ENCODE results near the gene MBTD1.
"Not testable (repeated sequence)": the region's sequence is repeated elsewhere in the genome, so short reads cannot be mapped to it uniquely, and the experiment has no call there.

Gene MBTD1

DNA sequence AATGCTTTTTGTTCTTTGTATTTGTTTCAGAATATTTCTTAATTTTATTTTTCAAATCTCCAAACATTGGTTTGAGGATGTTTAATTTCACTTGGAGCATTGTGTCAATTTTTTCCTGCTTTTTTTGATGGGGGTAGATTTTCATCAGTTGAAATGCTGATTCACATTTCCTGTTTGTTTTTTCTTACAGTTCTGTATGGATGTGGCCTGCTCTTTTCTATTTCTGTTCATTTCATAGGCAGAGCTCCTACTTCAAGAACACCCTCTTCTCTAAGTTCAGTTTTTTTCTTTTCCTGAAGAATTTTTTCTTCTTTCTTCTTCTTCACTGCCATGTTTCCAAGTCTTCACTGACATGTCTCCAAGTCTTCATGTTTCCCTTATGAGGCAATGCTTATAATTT, 8.8 kb downstream of the MBTD1 start:
- no peak for DNase-seq

DNA sequence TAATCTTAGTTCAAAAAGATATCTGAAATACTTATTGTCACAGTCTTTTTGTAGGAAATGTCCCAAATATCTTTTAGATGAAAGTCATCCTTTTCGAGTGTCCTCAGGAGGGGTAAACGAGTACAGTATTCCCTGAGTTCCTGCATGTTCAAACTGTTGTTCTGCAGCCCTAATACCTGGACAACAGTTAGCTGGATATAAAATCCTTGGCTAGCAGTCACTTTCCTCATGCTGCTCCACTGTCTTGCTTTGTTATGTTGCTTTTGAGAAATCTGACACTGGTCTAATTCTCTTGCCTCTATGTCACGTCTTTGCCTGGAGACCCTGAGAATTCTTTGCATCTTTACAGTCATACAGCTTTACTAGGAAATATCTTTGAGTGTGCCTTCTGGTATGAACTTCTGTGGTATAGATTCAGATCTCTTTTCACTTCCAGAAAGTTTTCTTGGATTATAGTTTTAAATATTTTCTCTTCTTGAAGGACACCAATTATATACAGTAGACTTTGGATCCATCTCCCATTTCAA, 9.5 kb downstream of the MBTD1 start:
- no peak for DNase-seq

DNA sequence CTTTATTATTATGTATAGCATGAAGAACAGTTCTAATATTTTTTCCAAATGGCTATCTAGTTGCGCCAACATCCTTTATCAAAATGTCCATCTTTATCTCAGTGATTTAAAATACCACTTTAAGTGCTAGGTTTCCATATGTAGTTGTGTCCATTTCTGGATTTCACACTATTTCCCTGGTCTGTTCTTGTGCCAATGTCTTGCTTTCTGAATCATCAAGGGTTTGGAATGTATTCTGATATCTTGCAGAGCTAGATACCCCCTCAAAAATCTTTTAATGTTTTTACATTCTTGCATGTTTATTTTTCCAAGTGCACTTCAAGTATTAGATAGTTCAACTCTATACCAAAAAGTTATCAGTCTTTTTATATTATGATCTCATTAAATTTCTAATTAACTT, 14.3 kb downstream of the MBTD1 start:
- DNase-seq, result no peak

DNA sequence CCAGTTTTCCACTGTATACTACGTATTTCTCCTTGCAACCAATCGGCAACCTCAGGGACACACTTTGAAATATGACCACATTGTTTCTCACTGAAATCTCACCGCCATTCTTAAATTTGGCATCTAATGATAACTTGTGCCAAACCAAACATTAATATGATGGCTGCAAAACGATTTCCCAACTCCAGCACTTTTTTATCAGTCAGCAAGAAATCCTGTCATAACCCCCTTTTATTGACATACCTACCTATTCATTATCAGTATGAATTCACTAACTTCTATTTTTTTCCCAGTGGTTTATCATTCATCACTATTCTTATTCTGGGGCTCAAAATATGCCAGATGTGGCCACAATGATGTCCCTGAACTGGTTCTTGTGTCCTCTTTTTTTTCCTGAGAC, 15.8 kb downstream of the MBTD1 start:
- no peak for DNase-seq

DNA sequence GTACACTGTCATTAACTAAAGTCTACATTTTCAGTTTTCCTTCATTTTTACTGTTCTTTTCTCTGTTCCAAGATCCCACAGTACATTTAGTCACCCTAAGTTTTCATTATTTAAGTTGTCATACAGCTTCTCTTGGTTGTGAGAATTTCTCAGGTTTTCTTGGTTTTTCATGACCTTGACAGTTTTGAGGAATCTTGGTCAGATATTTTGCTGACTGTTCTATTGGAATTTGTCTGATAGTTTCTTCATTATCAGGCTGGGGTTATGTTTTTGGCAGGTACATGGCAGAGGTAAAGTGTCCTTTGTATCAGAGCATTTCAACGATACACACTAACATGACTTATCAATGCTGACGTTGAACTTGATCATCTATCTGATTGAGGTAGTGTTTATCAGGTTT, 19.6 kb downstream of the MBTD1 start:
- DNase-seq, result no peak

DNA sequence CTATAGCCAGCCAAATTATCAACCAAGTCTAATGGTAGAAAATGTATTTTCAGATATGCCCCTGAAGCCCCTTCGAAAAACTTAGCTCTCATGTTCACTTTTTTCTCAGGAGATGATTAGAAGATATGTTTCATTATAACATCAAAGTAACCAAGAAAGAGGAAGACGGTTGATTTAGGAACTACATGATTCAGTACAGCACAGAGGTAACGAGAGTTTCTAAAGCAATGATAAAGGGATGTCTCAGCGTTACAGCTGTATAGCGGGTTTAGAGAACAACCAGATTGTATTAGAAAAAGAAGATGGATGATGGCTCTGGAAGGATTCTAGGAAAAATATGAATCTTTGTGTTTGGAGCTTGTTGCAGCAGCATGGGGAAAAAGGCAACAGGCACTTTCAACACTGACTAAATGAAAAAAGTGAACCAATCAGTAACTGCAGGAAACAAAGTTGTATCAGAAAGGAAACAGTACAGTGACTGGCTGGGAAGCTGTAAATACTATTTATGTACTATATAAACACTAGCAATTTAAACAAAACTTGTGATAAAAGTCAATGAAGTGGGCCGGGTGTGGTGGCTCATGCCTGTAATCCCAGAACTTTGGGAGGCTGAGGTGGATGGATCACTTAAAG, 21.5 kb downstream of the MBTD1 start:
- DNase-seq, result no peak

DNA sequence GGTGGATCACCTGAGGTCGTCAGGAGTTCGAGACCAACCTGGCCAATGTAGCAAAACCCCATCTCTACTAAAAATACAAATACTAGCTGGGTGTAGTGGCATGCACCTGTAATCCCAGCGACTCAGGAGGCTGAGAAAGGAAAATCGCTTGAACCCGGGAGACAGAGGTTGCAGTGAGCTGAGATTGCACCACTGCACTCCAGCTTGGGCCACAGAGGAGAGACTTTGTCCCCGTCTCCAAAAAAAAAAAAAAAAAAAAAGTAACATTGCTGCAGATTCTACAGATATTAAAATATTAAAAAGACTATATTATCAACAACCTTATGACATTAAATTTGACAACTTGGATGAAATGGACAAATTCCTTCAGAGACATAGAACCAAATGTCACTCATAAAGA, 25.7 kb downstream of the MBTD1 start:
- no peak for DNase-seq

DNA sequence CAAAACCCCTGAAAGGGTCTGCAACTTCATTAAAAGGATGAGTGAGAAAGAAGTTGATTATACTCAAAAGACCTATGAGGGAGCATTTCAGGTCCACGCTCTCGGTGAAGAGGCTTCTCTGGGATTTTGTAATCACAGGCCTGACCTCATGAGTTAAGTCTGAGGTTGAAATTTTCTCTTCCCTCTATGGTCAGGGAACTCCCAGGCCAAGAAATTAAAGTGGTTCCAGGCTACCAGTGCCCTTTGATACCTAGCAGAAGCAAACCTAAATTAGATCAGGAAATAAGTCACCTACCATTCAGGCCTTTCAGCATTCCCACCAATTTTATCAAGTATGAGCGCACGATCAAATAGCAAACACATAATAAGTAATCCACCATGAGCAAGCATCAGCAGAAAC, 27.9 kb downstream of the MBTD1 start:
- DNase-seq, result no peak

DNA sequence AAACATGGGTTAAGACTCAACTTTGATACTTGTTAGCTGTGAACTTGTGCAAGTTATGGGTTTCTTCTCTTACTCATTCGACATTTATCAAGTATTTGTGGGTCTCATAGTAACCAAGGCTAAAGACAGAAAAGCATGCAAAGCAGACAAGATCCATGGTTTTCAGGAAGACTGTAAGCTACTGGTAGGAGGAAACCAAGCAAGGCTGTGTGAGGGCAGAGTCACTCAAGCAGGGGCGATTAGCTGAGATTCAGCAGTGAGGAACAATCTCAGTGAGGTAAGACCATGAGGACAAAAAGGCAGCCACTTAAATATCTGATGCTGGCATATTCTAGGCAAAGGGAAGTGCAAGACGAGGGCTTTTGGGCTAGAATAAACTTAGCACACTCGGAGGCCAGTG, 29.5 kb downstream of the MBTD1 start:
- DNase-seq, result no peak

DNA sequence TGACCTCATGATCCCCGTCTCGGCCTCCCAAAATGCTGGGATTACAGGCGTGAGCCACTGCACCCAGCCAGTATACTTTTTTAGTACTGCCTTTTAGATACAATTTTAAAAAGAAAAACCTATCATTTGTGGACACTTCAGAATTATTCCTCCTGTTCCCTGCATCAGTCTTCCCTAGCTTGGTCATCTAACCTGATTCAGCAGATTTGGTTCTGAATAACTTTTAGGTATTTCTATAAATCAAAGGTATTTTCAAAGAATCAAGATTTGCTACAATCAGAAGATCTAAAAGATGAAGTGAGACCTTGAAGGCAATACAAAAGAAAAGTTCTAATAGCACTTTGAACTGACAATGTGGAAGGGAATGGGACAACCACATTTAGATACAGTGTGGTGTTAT, 30.0 kb downstream of the MBTD1 start:
- DNase-seq, result no peak

DNA sequence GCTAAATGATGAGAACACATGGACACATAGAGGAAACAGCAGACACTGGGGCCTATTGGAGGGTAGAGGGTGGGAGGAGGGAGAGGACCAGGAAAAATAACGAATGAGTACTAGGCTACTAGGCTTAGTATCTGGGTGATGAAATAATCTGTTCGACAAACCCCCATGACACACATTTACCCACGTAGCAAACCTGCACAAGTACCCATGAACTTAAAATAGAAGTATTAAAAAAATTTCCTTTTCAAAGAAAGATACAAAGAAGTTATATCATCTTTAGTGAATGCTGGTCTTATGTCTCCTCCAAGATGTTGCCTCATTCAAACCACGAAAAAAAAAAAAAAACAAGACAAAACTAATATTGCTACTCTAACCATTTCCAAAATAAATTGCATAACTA, 31.7 kb downstream of the MBTD1 start:
- DNase-seq, result no peak

DNA sequence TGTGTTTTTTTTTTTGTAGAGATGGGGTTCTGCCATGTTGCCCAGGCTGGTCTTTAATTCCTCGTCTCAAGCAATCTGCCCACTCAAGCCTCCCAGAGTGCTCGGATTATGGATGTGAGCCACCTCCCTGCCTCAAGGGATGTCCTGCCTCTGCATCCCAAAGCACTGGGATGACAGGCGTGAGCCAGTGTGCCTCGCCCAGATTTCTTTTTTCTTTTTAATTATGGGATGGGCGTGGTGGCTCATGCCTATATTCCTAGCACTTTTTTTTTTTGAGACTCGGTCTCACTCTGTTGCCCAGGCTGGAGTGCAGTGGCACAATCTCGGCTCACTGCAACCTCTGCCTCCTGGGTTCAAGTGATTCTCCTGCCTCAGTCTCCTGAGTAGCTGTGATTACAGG, 34.3 kb downstream of the MBTD1 start:
- DNase-seq, result not testable (repeated sequence)

DNA sequence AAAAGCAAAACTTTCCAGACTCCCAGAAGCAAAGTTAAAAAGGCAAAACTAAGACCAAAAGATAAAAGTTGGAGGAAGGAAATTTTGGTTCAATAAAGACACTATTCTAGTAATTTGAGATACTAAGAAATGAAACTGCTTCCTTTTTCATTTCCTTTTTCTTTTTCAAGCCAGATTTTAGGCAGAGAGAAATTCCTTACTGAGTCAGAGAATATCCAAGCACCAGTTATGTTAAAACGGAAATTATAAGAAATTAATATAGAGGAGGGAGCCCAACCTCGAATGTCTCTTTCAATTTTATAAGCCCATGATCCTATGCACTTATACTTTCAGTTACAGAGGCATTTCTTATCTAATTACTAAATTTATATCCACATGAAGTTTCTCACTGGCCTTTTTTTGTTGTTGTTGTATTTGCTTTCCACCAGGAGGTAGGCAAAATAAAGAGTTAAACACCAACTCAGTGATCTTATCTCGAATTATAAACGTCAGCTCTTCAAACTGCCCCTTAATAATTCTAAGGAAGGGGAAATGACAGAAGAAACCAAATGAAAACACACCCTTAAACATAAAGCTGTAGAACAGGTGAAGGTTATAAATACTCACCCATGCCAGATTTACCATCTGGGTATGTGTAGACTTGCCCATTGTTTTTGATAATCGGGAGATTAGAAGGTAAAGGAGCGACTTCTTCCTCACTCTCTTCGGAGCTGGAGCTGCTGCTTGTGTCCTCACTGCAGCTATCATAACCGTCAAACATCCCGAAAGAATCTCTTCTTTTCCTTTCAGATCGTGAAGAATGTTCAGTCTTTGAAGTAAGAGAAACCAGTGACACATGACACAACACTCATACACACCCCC, 35.2 kb downstream of the MBTD1 start:
- no peak for DNase-seq

DNA sequence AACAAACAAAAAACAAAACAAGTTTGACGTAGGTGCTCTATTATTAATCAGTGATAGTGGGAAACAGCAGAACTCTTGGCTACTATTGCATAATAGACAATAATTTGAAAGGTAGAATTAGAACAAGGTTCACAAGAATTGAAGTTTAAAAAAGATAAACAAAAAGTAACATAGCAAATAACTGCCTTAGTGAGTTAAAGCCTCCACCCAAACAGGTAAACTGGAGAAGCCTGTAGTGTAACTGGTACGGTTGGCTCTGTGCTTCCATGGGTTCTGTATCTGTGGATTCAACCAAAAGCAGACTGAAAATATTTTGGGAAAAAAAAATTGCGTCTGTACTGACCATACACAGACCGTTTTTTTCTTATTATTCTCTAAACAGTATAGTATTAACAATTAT, 38.5 kb downstream of the MBTD1 start:
- DNase-seq, result no peak

DNA sequence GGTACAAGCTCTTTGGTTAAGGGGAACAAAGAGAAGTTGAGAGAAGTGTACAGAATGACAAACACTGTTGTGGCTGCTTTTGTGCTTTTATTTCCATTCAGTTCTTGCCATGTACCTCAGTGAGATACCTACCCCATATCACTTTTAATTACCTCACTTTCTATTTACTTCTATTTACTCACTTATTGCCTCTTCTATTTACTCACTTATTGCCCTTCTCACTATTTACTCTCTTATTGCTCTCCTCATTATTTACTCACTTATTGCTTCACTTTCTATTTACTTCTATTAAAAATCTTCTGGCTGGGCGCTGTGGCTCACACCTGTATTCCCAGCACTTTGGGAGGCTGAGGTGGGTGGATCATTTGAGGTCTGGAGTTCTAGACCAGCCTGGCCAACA, 41.9 kb downstream of the MBTD1 start:
- no peak for DNase-seq

DNA sequence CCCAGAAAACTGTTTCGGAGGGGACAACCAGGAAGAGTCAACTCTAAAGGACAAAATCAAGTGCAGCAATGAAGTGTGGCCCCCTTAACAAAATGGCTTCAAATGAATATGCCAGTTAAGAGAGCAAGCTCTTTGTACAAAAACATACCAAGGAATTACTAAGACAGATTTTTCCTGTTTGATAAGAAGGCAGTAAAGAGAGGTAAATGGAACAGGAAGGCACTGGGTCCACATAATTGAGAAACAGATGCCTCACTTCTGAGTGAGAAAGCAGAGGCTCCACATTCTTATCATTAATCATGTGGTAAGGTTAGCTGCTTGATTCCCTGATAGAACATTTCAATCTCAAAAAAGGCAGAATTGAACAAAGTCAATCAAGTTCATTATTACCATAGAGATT, 44.9 kb downstream of the MBTD1 start:
- no peak for DNase-seq

DNA sequence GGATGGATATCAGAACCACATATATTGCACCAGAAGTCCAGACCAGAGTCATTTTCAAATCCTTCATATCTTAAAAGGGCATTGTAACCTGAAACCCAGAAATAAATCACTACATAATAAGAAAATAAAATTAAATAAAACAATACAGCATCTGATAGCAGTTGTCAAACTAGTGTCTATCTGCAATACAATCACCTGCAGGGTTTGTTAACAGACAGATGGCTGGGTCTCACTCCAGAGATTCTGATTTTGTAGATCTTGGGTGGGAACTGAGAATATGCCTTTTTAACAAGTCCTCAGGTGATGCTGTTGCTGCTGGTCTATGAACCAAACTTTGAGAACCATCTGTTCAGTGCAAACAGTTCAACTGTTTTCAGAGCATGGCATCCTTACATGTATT, 56.0 kb downstream of the MBTD1 start:
- DNase-seq, result no peak

DNA sequence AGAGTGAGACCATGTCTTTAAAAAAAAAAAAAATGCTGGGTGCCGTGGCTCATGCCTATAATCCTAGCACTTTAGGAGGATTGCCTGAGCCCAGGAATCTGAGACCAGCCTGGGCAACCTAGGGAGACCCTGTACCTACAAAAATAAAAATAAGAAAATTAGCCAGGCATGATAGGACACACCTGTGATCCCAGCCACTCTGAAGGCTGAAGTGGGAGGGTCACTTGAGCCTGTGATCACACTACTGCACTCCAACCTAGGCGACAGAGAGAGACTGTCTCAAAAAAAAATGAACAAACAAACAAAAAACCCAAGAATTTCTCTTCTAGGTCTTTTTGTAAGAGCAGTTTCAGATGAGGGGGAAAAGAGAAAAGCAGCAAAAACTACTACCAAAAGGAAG, 59.0 kb downstream of the MBTD1 start:
- DNase-seq, result no peak

DNA sequence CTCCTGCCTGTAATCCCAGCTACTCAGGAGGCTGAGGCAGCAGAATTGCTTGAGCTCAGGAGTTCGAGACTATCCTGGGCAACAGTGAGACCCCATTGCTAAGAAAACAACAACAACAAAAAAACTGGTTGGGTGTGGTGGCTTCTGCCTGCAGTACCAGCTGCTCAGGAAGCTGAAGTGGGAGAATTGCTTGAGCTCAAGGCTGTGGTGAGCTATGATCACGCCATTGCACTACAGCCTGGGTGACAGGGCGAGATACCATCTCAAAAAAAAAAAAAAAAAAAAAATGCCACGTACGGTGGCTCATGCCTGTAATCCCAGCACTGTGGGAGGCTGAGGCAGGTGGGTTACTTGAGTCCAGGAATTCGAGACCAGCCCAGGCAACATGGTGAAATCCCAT, 59.6 kb downstream of the MBTD1 start:
- no peak for DNase-seq

DNA sequence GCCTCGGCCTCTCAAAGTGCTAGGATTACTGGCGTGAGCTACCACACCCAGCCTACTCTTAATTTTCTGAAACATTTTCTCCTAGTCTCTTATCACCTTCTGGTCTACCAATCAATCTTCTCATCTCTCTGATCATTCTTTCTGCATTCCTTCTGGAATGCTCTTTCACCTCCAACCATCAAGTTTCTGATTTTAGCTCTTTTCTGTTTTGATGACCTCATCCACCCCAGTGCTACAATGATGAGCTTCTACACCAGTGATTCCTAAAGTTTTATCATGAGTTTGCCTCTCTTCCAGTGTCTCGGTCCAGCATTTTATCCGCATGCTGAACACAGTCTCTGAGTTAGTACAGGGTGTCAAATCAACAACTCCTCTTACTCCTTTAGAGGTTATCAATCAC, 62.1 kb downstream of the MBTD1 start:
- no peak for DNase-seq

DNA sequence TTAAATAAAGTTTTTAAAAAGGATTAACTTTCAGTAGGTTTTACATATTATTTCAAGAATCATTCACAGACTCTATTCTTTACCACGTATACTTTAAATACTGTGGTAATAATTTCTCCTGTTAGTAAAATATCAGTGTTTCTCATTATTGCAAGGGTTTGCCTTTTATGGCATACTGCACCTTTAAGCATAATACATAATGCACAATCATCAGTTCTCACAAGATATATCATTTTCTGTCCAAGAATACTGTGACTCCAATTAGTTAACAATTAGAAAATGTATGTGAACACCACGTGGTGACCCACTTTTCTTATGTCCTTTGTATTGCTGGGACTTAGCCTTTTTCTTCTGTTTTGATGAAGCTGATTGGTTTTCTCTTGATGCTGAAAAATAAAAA, 68.0 kb downstream of the MBTD1 start:
- DNase-seq, result no peak

DNA sequence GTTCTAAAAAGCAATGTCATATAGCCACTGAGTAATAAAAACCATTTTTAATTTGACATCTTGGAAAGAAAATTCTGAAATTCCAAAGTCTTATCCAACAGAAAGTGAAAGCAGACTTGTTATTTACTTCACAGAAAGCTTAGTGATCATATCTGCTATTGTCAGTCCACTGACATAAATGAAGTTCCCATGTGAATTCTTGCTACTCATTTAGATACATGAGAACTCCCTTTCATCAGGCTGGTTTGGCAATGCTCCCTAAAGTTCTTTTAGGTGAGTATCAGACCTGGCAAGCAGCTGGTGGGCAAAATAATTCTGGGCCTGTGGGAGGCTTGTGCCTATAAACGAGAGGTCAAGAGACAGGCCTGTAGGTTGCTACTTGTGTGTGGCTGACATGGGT, 70.2 kb downstream of the MBTD1 start:
- no peak for DNase-seq

DNA sequence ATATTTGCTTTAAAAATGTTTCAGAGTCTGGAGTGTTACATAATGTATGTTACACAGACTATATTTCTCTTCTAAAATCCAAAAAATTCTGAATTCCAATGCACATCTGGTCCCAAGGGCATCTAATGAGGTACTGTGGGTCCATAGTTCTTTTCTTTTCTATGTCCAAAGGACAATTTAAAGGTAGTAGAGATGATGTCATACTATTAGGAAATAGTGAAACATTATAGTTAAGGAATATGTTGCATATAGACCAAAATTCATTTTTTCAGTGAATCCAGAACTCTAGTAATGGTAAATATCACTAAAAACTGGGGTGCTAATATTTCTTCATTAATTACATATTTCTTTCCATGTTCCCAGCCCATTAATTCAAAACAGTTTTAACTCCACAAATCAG, 70.7 kb downstream of the MBTD1 start:
- DNase-seq, result no peak

DNA sequence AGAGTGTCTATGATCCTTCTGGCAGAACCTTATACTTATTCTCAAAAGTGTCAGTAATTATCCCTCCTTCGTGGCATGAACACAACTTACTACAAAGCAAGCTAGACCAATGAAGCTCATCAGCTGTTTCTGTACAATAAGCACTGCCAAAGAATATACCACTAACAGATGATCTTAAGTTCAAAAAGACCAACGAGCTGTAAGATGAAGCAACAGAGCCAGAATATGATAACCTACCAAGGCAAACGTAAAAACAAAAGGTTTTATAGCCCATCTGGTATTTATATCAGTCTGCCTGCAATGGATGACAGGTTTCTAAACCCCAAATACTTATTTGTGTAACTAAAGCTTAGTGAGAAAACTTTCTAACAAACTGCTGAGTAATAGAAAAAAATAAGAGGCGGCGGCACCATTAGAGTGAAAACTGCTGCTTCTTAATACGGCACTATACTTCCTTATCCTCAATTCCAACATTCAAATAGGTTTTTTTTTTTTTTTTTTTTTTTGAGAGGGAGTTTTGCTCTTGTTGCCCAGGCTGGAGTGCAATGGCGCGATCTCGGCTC, 71.5 kb downstream of the MBTD1 start:
- no peak for DNase-seq
